Suprapubic skin (tissue), 4 donors: ENCODE results near the gene ARPC4. TPM values are rescaled to one million over a fixed set of nuclear protein-coding genes. Genes with fewer than 3 reads are reported as not detected.

Experiments used
- DNase-seq, 2 donors: peaks; one replicate each; pipeline ENCODE4 v3.0.0-alpha.2; 2019; ENCODE audit warnings: low spot score in 2 of 2
- H3K27ac ChIP-seq: fragments of 200-600 bp; sonication (generic); one replicate; pipeline ENCODE4 v1.5.1; 2019
- H3K27me3 ChIP-seq: fragments of 200-600 bp; sonication (generic); one replicate; pipeline ENCODE4 v1.5.1; 2019
- H3K36me3 ChIP-seq: fragments of 200-600 bp; sonication (generic); one replicate; pipeline ENCODE4 v1.5.1; 2019
- H3K4me1 ChIP-seq: fragments of 200-600 bp; sonication (generic); one replicate; pipeline ENCODE4 v1.5.1; 2019
- H3K4me3 ChIP-seq: fragments of 200-600 bp; sonication (generic); one replicate; pipeline ENCODE4 v1.5.1; 2019; ENCODE audit warnings: mild to moderate bottlenecking
- H3K9me3 ChIP-seq: fragments of 200-600 bp; sonication (generic); one replicate; pipeline ENCODE4 v1.5.1; 2019
- EP300 ChIP-seq: sonication (generic); formaldehyde crosslinking; IDR thresholded peaks from one replicate; pipeline ENCODE4 v1.6.1; 2017; ENCODE audit warnings: antibody characterized with exemption
- POLR2A ChIP-seq, 2 donors: fragments of 450-650 bp; IDR thresholded peaks; one replicate each; pipeline ENCODE4 v1.6.1; 2017; ENCODE audit warnings: antibody characterized with exemption in 2 of 2, mild to moderate bottlenecking in 2 of 2, moderate library complexity in 2 of 2
- POLR2AphosphoS5 ChIP-seq, 3 donors: sonication (generic); formaldehyde crosslinking; IDR thresholded peaks; one replicate each; pipeline ENCODE4 v1.6.1; 2017; ENCODE audit warnings: antibody characterized with exemption in 3 of 3
- WGBS: methylation state at CpG from one replicate; pipeline ENCODE4 v1.1.5; 2018; 5-methylcytosine and 5-hydroxymethylcytosine counted together
- total RNA-seq, 4 donors: library from RNA; depleted of rRNA; stranded (reverse); fragments of >200 nt; gene quantifications; one replicate each; pipeline ENCODE4 v1.1.0, GENCODE V29; 2016
- TF ChIP-seq, protein P1 (sequence below), 2 donors: fragments of 200-600 bp in 1 of 2; fragments of 450-650 bp in 1 of 2; sonication (generic) in 1 of 2; IDR thresholded peaks; one replicate each; pipeline ENCODE4 v1.5.1; 2016 to 2019; ENCODE audit warnings: antibody characterized with exemption in 2 of 2, mild to moderate bottlenecking in 1 of 2, moderate library complexity in 1 of 2

ARPC4 gene
- total RNA-seq, 4 donors from 2014 or later: 107 to 132 (median 124) TPM

GRCh38 chr3:9809615-9810432 is 16.9 kb downstream of the ARPC4 start, which contains the start of gene TTLL3:
Gene TTLL3, plus strand, starts transcription at chr3:9810262. Its CDS starts 400 bp downstream, at chr3:9810662.
- peak within 1 kb of the TSS; percentile 93 for H3K4me3 ChIP-seq
- TF ChIP-seq EP300 (no peak), POLR2AphosphoS5 (IDR thresholded peaks at IDR 0.05) (peak in 1 of 3 donors; percentile 9), POLR2A (IDR thresholded peaks at IDR 0.05) (peak in 1 of 2 donors; percentile 24)
- TF ChIP-seq, protein P1, sequence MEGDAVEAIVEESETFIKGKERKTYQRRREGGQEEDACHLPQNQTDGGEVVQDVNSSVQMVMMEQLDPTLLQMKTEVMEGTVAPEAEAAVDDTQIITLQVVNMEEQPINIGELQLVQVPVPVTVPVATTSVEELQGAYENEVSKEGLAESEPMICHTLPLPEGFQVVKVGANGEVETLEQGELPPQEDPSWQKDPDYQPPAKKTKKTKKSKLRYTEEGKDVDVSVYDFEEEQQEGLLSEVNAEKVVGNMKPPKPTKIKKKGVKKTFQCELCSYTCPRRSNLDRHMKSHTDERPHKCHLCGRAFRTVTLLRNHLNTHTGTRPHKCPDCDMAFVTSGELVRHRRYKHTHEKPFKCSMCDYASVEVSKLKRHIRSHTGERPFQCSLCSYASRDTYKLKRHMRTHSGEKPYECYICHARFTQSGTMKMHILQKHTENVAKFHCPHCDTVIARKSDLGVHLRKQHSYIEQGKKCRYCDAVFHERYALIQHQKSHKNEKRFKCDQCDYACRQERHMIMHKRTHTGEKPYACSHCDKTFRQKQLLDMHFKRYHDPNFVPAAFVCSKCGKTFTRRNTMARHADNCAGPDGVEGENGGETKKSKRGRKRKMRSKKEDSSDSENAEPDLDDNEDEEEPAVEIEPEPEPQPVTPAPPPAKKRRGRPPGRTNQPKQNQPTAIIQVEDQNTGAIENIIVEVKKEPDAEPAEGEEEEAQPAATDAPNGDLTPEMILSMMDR (IDR thresholded peaks at IDR 0.05): no peak
- H3K4me1 ChIP-seq: peaks cover 20% of the 10 kb centered on the region
- H3K9me3 ChIP-seq: no peaks in the 10 kb centered on the region
- DNase-seq: peak; percentile 91 to 93
- no peaks in the 10 kb centered on the region for H3K27me3 ChIP-seq
- H3K27ac ChIP-seq: peak within 1 kb of the TSS; percentile 96
- peaks cover 43% of the 10 kb centered on the region for H3K36me3 ChIP-seq
- under 1% methylated on average over 39 of the region's 76 CpGs for WGBS

DNA sequence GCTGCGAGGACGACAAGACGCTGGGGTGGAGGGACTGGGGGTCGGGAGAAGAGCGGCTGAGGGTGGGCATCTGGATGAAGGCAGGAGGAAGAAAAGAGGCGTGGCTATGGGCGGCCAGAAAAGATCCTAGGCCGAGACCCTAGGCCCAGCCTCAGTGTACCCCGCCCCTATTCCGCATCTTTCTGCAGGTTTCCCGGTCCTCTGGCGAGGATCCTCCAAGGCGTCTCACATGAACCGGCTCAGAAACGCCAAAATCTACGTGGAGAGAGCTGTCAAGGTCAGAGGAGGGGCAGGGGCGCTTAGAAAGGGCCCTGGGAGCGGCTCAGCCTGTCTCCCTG is 17.5 kb downstream of the ARPC4 start:
- WGBS: 0% methylated on average over 18 of the region's 18 CpGs

DNA sequence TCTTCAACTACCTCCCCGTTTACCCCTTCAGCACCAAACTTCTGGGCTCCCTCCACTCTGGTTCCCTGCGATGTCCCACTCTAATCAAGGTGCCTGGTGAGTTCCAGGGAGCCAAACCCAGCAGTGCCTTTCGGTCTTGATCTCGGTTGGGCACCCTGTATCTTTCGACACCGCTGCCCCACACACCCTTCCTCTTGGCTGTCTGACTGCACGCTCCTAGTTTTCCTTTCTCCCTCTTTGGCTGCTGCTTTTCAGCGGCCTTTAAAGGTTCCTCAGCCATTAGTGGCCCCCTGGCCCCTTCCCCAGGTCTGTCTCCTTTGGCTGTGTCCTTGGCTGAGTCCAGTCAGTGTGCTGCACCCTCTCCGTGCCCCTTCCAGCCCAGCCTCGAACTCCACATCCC is 18.0 kb downstream of the ARPC4 start:
- 32% methylated on average over 10 of the region's 10 CpGs for WGBS
- no peak for DNase-seq
- H3K36me3 ChIP-seq: peaks cover 39% of the 10 kb centered on the region
- peak overlapping the region; percentile 96 for H3K27ac ChIP-seq
- peak overlapping the region; percentile 93 for H3K4me3 ChIP-seq
- no peaks in the 10 kb centered on the region for H3K27me3 ChIP-seq
- no peak for TF ChIP-seq EP300
- TF ChIP-seq, protein P1 (IDR thresholded peaks at IDR 0.05): no peak
- no peak for TF ChIP-seq POLR2A (IDR thresholded peaks at IDR 0.05)
- TF ChIP-seq POLR2AphosphoS5 (IDR thresholded peaks at IDR 0.05): no peak
- no peaks in the 10 kb centered on the region for H3K9me3 ChIP-seq
- H3K4me1 ChIP-seq: peaks cover 20% of the 10 kb centered on the region

More for the DNA sequence above, 17.5 kb downstream of the ARPC4 start:
- Histone ChIP-seq H3K36me3 (peaks cover 39% of the 10 kb centered on the region), H3K27ac (peak overlapping the region; percentile 96), H3K9me3 (no peaks in the 10 kb centered on the region), H3K27me3 (no peaks in the 10 kb centered on the region), H3K4me1 (peaks cover 20% of the 10 kb centered on the region), H3K4me3 (peak overlapping the region; percentile 93)
- DNase-seq: no peak
- TF ChIP-seq, protein P1 (IDR thresholded peaks at IDR 0.05): no peak
- no peak for TF ChIP-seq EP300

GRCh38 chr3:9812870-9813483 is 20.1 kb downstream of the ARPC4 start:
- H3K36me3 ChIP-seq: peaks cover 26% of the 10 kb centered on the region
- H3K27ac ChIP-seq: no peak overlapping the region
- 94% methylated on average over 9 of the region's 9 CpGs for WGBS
- TF ChIP-seq EP300: no peak
- no peak for TF ChIP-seq POLR2AphosphoS5 (IDR thresholded peaks at IDR 0.05)
- TF ChIP-seq, protein P1 (IDR thresholded peaks at IDR 0.05): no peak
- TF ChIP-seq POLR2A (IDR thresholded peaks at IDR 0.05): no peak
- peaks cover 20% of the 10 kb centered on the region for H3K4me1 ChIP-seq
- no peaks in the 10 kb centered on the region for H3K9me3 ChIP-seq
- no peak for DNase-seq
- no peak overlapping the region for H3K4me3 ChIP-seq
- no peaks in the 10 kb centered on the region for H3K27me3 ChIP-seq

- no peak for DNase-seq
- Histone ChIP-seq H3K4me1 (peaks cover 3% of the 10 kb centered on the region), H3K27ac (no peak overlapping the region), H3K4me3 (no peak overlapping the region), H3K27me3 (no peaks in the 10 kb centered on the region), H3K36me3 (peaks cover 33% of the 10 kb centered on the region), H3K9me3 (no peaks in the 10 kb centered on the region)
- TF ChIP-seq, protein P1 (IDR thresholded peaks at IDR 0.05): no peak
- TF ChIP-seq POLR2A (IDR thresholded peaks at IDR 0.05): no peak
- TF ChIP-seq POLR2AphosphoS5 (IDR thresholded peaks at IDR 0.05): no peak
- TF ChIP-seq EP300: no peak
- 94% methylated on average over 9 of the region's 9 CpGs for WGBS
These were observed 23.1 kb downstream of the ARPC4 start for GRCh38 chr3:9815986-9816385.
